Thymus (tissue), 11 donors: ENCODE data around the gene TIMP4. TPM values are rescaled to one million over a fixed set of nuclear protein-coding genes. Genes with fewer than 3 reads are reported as not detected.

Experiments used
- DNase-seq, 9 donors: peaks; one replicate each; pipeline ENCODE4 v3.0.0-alpha.2; 2013; ENCODE audit warnings: low spot score in 9 of 9, low read depth in 6 of 9, missing footprints in 1 of 9
- H3K27ac ChIP-seq, 2 donors: one replicate each; pipeline ENCODE4 v1.5.1; 2013; ENCODE audit warnings: control low read depth in 1 of 2, low read depth in 1 of 2, low read length in 1 of 2, mild to moderate bottlenecking in 1 of 2, moderate library complexity in 1 of 2
- H3K27me3 ChIP-seq, 2 donors: one replicate each; pipeline ENCODE4 v1.5.1; 2013; ENCODE audit warnings: low read length in 1 of 2; ENCODE audit not compliant: control insufficient read depth in 2 of 2, insufficient read depth in 1 of 2
- H3K36me3 ChIP-seq, 2 donors: one replicate each; pipeline ENCODE4 v1.5.1; 2013; ENCODE audit warnings: low read length in 1 of 2, mild to moderate bottlenecking in 1 of 2, moderate library complexity in 1 of 2; ENCODE audit not compliant: control insufficient read depth in 2 of 2, insufficient read depth in 2 of 2
- H3K4me1 ChIP-seq, 2 donors: one replicate each; pipeline ENCODE4 v1.5.1; 2013; ENCODE audit warnings: low read length in 2 of 2; ENCODE audit not compliant: control insufficient read depth in 2 of 2, insufficient read depth in 2 of 2
- H3K4me3 ChIP-seq, 2 donors: one replicate each; pipeline ENCODE4 v1.5.1; 2013; ENCODE audit warnings: low read length in 2 of 2, control low read depth in 1 of 2, mild to moderate bottlenecking in 1 of 2
- H3K9me3 ChIP-seq, 2 donors: one replicate each; pipeline ENCODE4 v1.5.1; 2013; ENCODE audit warnings: low read length in 1 of 2, mild to moderate bottlenecking in 1 of 2; ENCODE audit not compliant: control insufficient read depth in 2 of 2, insufficient read depth in 1 of 2
- WGBS: extraction: QIAGEN DNeasy Blood & Tissue Kit; methylation state at CpG from one replicate; pipeline ENCODE4 v1.1.7; 2013; 5-methylcytosine and 5-hydroxymethylcytosine counted together
- polyA plus RNA-seq: library from polyadenylated mRNA; stranded (reverse); fragments of 200-250 nt; gene quantifications from one replicate; pipeline ENCODE4 v1.2.3, GENCODE V29; 2013
- total RNA-seq: library from RNA; stranded (reverse); fragments of 120-200 nt; gene quantifications from one replicate; pipeline ENCODE4 v1.2.4, GENCODE V29; 2013
- donor health status: healthy.

The TIMP4 gene
- total and polyA plus RNA-seq, 2 donors: 0.66 to 4.2 TPM

- 80% methylated on average over 4 of the region's 4 CpGs for WGBS
These were observed 502 bp upstream of the TIMP4 start for GRCh38 chr3:12159227-12159601.

GRCh38 chr3:12157026-12157425 lies 1.7 kb downstream of the TIMP4 start:
- H3K36me3 ChIP-seq: no peaks in the 10 kb centered on the region
- 95% methylated on average over 1 of the region's 1 CpG for WGBS

More at GRCh38 chr3:12159227-12159601, 502 bp upstream of the TIMP4 start:
- H3K27me3 ChIP-seq: peaks cover 0 to 17% of the 10 kb centered on the region in 2 donors
- DNase-seq: no peak
- H3K9me3 ChIP-seq: no peaks in the 10 kb centered on the region
- H3K27ac ChIP-seq: no peak overlapping the region
- H3K4me3 ChIP-seq: no peak overlapping the region
- H3K4me1 ChIP-seq: peaks cover 0 to 10% of the 10 kb centered on the region in 2 donors
- no peaks in the 10 kb centered on the region for H3K36me3 ChIP-seq

GRCh38 chr3:12155828-12156227 lies 2.9 kb downstream of the TIMP4 start:
- Histone ChIP-seq H3K27me3 (peaks cover 0 to 17% of the 10 kb centered on the region in 2 donors), H3K4me3 (no peak overlapping the region), H3K9me3 (no peaks in the 10 kb centered on the region), H3K27ac (no peak overlapping the region), H3K4me1 (peaks cover 0 to 10% of the 10 kb centered on the region in 2 donors), H3K36me3 (no peaks in the 10 kb centered on the region)
- DNase-seq: no peak
- WGBS: 91% methylated on average over 2 of the region's 2 CpGs

More at GRCh38 chr3:12157026-12157425, 1.7 kb downstream of the TIMP4 start:
- Histone ChIP-seq H3K4me1 (peaks cover 0 to 10% of the 10 kb centered on the region in 2 donors), H3K9me3 (no peaks in the 10 kb centered on the region), H3K27me3 (peaks cover 0 to 17% of the 10 kb centered on the region in 2 donors), H3K27ac (no peak overlapping the region), H3K4me3 (no peak overlapping the region)
- no peak for DNase-seq

DNA sequence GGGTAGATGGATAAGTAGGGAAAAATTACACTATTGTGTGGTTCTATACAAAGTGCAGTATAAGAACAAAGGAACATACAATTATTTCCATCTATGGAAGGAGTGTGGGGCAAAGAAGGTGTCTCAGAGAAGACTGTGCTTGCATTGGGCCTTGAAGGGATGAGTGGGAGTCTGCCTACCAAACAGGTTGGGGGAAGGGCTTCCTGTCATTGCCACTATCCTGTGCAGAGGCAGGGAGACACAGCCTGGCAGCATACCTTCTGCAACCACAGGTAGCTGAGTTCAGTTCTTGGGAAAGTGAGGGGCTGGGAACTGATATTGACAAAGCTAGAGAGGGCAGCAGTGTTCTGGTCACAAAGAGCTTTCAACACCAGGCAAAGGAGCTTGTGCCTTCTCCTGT lies 3.4 kb downstream of the TIMP4 start:
- peak in 4 of 9 donors; percentile 4 to 42 (median 26) for DNase-seq
- Histone ChIP-seq H3K27ac (no peak overlapping the region), H3K4me1 (peaks cover 0 to 10% of the 10 kb centered on the region in 2 donors), H3K9me3 (no peaks in the 10 kb centered on the region), H3K36me3 (no peaks in the 10 kb centered on the region), H3K4me3 (no peak overlapping the region), H3K27me3 (peaks cover 0 to 17% of the 10 kb centered on the region in 2 donors)

DNA sequence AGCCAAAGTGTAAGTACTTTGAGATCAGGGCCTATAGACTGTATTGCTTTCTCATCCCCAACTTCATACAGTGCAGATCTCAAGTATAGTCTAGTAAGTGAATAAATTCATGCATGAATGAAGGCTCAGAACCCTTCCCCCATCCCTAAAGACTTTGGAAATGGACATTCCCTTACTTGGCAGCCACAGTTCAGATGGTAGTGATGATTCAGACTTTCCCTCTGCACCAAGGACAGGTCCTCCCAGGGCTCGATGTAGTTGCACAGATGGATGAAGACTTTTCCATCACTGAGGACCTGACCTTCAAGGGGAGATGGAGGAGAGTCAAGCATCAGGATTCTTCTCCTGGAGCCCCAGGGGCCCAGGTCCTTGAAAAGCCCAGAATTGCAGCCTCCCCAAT lies 4.6 kb downstream of the TIMP4 start:
- 89% methylated on average over 1 of the region's 1 CpG for WGBS
- no peak for DNase-seq

GRCh38 chr3:12150112-12150511 lies 8.6 kb downstream of the TIMP4 start:
- no peaks in the 10 kb centered on the region for H3K9me3 ChIP-seq

More for the DNA sequence above, 4.6 kb downstream of the TIMP4 start:
- H3K27ac ChIP-seq: no peak overlapping the region
- H3K9me3 ChIP-seq: no peaks in the 10 kb centered on the region
- peaks cover 0 to 17% of the 10 kb centered on the region in 2 donors for H3K27me3 ChIP-seq
- H3K36me3 ChIP-seq: no peaks in the 10 kb centered on the region
- no peak overlapping the region for H3K4me3 ChIP-seq
- peaks cover 0 to 10% of the 10 kb centered on the region in 2 donors for H3K4me1 ChIP-seq

GRCh38 chr3:12149029-12149428 lies 9.7 kb downstream of the TIMP4 start:
- H3K9me3 ChIP-seq: no peaks in the 10 kb centered on the region
- no peaks in the 10 kb centered on the region for H3K4me1 ChIP-seq
- H3K4me3 ChIP-seq: no peak overlapping the region
- no peak for DNase-seq
- no peak overlapping the region for H3K27ac ChIP-seq
- 89% methylated on average over 4 of the region's 4 CpGs for WGBS
- peaks cover 0 to 3% of the 10 kb centered on the region in 2 donors for H3K27me3 ChIP-seq
- no peaks in the 10 kb centered on the region for H3K36me3 ChIP-seq

More at GRCh38 chr3:12150112-12150511, 8.6 kb downstream of the TIMP4 start:
- no peaks in the 10 kb centered on the region for H3K4me1 ChIP-seq
- no peak overlapping the region for H3K4me3 ChIP-seq
- no peak overlapping the region for H3K27ac ChIP-seq
- no peaks in the 10 kb centered on the region for H3K36me3 ChIP-seq
- 89% methylated on average over 2 of the region's 2 CpGs for WGBS
- H3K27me3 ChIP-seq: peaks cover 0 to 3% of the 10 kb centered on the region in 2 donors
- no peak for DNase-seq

GRCh38 chr3:12148183-12148940 lies 10.3 kb downstream of the TIMP4 start:
- no peak overlapping the region for H3K27ac ChIP-seq
- H3K4me3 ChIP-seq: no peak overlapping the region
- H3K4me1 ChIP-seq: no peaks in the 10 kb centered on the region
- H3K27me3 ChIP-seq: peaks cover 0 to 3% of the 10 kb centered on the region in 2 donors
- H3K9me3 ChIP-seq: no peaks in the 10 kb centered on the region
- DNase-seq: no peak
- no peaks in the 10 kb centered on the region for H3K36me3 ChIP-seq
- 94% methylated on average over 4 of the region's 4 CpGs for WGBS

DNA sequence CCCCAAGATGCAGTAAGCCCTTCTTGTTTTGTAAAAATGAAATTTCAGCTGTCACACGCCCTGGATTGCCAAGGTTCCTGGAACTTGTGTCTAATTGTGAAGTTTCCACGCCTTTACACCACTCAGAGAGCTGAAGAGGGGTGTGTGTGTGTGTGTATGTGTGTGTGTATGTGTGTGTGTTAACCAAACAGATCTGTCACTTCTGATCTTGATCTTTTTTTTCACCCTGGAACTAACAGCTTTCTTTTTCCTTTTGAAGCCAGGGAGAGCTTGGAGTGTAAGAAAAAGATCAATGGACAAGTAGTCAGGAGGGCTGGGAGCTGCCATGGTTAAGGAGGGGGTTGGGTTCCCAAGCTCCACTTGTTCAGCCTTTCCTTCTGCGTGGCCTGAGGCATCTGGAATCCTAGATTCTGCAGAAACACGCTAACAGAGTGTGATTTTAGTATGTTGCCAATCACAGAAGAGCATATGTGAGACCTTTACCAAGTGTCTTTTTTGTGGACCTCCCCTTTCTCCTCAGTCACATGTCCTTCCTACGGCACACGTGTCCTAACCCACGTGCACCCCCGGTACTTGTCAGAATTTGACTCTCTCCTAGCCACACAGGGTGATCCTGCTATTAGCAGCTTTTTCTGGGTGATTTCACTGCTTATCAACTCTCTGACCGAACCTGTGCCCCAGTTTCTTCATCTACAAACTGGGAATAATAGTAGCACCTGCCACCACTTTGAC lies 11.5 kb downstream of the TIMP4 start:
- Histone ChIP-seq H3K27ac (no peak overlapping the region), H3K4me3 (no peak overlapping the region), H3K9me3 (no peaks in the 10 kb centered on the region), H3K36me3 (no peaks in the 10 kb centered on the region), H3K4me1 (no peaks in the 10 kb centered on the region), H3K27me3 (peaks cover 0 to 3% of the 10 kb centered on the region in 2 donors)
- WGBS: 85% methylated on average over 9 of the region's 9 CpGs
- no peak for DNase-seq
